Astrocyte (in vitro differentiated cells and primary cell): ENCODE data around the gene MTF1. TPM values are rescaled to one million over a fixed set of nuclear protein-coding genes. Genes with fewer than 3 reads are reported as not detected.

ENCODE experiments used
- DNase-seq: peaks from one replicate; pipeline ENCODE4 v3.0.0-alpha.2; 2010; ENCODE audit warnings: low read depth
- FAIRE-seq: peaks from 2 replicates; lab custom pipeline; 2011; peaks lifted over from hg19 to GRCh38; lab: Jason Lieb, UNC
- H2AFZ ChIP-seq: 2 replicates; pipeline ENCODE4 v1.6.0; 2012; ENCODE audit warnings: low read depth, low read length, inconsistent platforms
- H3K27ac ChIP-seq: 2 replicates; pipeline ENCODE4 v1.5.1; 2011; ENCODE audit warnings: low read depth, low read length, inconsistent platforms
- H3K27me3 ChIP-seq: 2 replicates; pipeline ENCODE4 v1.6.0; 2011; ENCODE audit warnings: low read length, inconsistent platforms; ENCODE audit not compliant: insufficient read depth
- H3K36me3 ChIP-seq: 2 replicates; pipeline ENCODE4 v1.5.1; 2011; ENCODE audit warnings: low read length, inconsistent platforms; ENCODE audit not compliant: insufficient read depth
- H3K4me1 ChIP-seq: 2 replicates; pipeline ENCODE4 v1.5.1; 2011; ENCODE audit warnings: low read length, inconsistent platforms; ENCODE audit not compliant: insufficient read depth
- H3K4me2 ChIP-seq: 2 replicates; pipeline ENCODE4 v1.6.0; 2012; ENCODE audit warnings: low read length, inconsistent platforms
- H3K4me3 ChIP-seq: 2 replicates; pipeline ENCODE4 v1.5.1; 2011; ENCODE audit warnings: low read depth, mild to moderate bottlenecking, low read length, inconsistent platforms; ENCODE audit not compliant: insufficient read depth
- H3K79me2 ChIP-seq: 2 replicates; pipeline ENCODE4 v1.6.0; 2012; ENCODE audit warnings: mild to moderate bottlenecking, low read length, inconsistent platforms; ENCODE audit not compliant: insufficient read depth
- H3K9ac ChIP-seq: 2 replicates; pipeline ENCODE4 v1.6.0; 2012; ENCODE audit warnings: mild to moderate bottlenecking, low read length, inconsistent platforms
- H3K9me3 ChIP-seq: 2 replicates; pipeline ENCODE4 v1.5.1; 2012; ENCODE audit warnings: low read depth, mild to moderate bottlenecking, low read length, inconsistent platforms; ENCODE audit not compliant: insufficient read depth
- H4K20me1 ChIP-seq: 2 replicates; pipeline ENCODE4 v1.6.0; 2012; ENCODE audit warnings: low read length, inconsistent platforms; ENCODE audit not compliant: insufficient read depth
- H3K27ac Mint-ChIP-seq: one replicate; pipeline ENCODE4 v1.8.0; 2021; ENCODE audit warnings: mild to moderate bottlenecking, mixed read lengths; ENCODE audit not compliant: unreplicated experiment
- H3K27me3 Mint-ChIP-seq: one replicate; pipeline ENCODE4 v1.8.0; 2021; ENCODE audit warnings: low read depth, mixed read lengths; ENCODE audit not compliant: unreplicated experiment
- H3K36me3 Mint-ChIP-seq: one replicate; pipeline ENCODE4 v1.8.0; 2021; ENCODE audit warnings: low read depth, mixed read lengths; ENCODE audit not compliant: unreplicated experiment
- H3K4me1 Mint-ChIP-seq: one replicate; pipeline ENCODE4 v1.8.0; 2021; ENCODE audit warnings: low read depth, mixed read lengths; ENCODE audit not compliant: unreplicated experiment
- H3K4me3 Mint-ChIP-seq: one replicate; pipeline ENCODE4 v1.8.0; 2021; ENCODE audit warnings: mild to moderate bottlenecking, moderate library complexity, mixed read lengths; ENCODE audit not compliant: unreplicated experiment
- H3K9me3 Mint-ChIP-seq: one replicate; pipeline ENCODE4 v1.8.0; 2021; ENCODE audit warnings: mild to moderate bottlenecking, mixed read lengths; ENCODE audit not compliant: unreplicated experiment
- EZH2 ChIP-seq: IDR thresholded peaks from 2 replicates; pipeline ENCODE4 v1.6.1; 2012; ENCODE audit warnings: mild to moderate bottlenecking, low read length, inconsistent platforms; ENCODE audit not compliant: insufficient read depth
- total RNA-seq: library from RNA; stranded (reverse); gene quantifications from 2 replicates; pipeline ENCODE4 v1.2.1, GENCODE V29; 2021
- TF ChIP-seq, protein P1 (sequence below): IDR thresholded peaks from 2 replicates; pipeline ENCODE4 v1.5.1; 2011; ENCODE audit warnings: low read depth, mild to moderate bottlenecking, inconsistent platforms, low read length, moderate library complexity; ENCODE audit not compliant: insufficient read depth

The MTF1 gene
- total RNA-seq, 1 donor from 2014 or later, result 16.7 TPM

DNA sequence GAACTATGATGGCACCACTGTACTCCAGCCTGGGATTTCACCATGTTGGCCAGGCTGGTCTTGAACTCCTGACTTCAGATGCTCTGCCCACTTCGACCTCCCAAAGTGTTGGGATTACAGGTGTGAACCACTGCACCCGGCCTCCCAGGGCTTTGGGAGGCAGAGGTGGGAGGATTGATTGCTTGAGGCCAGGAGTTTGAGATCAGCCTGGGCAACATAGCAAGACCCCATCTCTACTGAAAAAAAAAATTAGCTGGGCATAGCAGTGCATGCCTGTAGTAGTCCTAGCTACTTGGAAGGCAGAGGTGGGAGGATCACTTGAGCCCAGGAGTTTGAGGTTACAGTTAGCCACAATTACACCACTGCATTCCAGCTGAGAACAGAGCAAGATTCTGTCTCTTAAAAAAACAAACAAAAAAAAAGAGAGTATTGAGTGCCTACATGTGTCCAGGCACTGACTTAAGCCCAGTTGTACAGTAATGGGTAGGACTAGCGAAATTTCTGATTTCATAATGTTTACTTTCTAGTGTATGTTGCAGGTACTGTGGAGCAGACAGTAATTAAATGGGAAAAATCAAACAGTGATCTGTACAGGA is 61.5 kb downstream of the MTF1 start:
- H4K20me1 ChIP-seq, result peaks cover 22% of the 10 kb centered on the region
- no peak overlapping the region for H3K9ac ChIP-seq
- H3K36me3 ChIP-seq, result peaks cover 8% of the 10 kb centered on the region
- peaks cover 11% of the 10 kb centered on the region for H3K27me3 ChIP-seq
- Mint-ChIP-seq H3K4me1 (peaks cover 2% of the 10 kb centered on the region), H3K36me3 (peaks cover 19% of the 10 kb centered on the region), H3K4me3 (no peak overlapping the region), H3K27me3 (peaks cover 22% of the 10 kb centered on the region), H3K9me3 (no peaks in the 10 kb centered on the region), H3K27ac (no peak overlapping the region)
- no peak overlapping the region for H3K4me2 ChIP-seq
- TF ChIP-seq, protein P1, sequence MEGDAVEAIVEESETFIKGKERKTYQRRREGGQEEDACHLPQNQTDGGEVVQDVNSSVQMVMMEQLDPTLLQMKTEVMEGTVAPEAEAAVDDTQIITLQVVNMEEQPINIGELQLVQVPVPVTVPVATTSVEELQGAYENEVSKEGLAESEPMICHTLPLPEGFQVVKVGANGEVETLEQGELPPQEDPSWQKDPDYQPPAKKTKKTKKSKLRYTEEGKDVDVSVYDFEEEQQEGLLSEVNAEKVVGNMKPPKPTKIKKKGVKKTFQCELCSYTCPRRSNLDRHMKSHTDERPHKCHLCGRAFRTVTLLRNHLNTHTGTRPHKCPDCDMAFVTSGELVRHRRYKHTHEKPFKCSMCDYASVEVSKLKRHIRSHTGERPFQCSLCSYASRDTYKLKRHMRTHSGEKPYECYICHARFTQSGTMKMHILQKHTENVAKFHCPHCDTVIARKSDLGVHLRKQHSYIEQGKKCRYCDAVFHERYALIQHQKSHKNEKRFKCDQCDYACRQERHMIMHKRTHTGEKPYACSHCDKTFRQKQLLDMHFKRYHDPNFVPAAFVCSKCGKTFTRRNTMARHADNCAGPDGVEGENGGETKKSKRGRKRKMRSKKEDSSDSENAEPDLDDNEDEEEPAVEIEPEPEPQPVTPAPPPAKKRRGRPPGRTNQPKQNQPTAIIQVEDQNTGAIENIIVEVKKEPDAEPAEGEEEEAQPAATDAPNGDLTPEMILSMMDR, result no peak
- TF ChIP-seq EZH2, result no peak
- H3K27ac ChIP-seq, result no peak overlapping the region
- no peaks in the 10 kb centered on the region for H3K9me3 ChIP-seq
- no peak for FAIRE-seq
- no peak overlapping the region for H2AFZ ChIP-seq
- H3K79me2 ChIP-seq, result no peaks in the 10 kb centered on the region
- DNase-seq, result peak; percentile 69
- H3K4me1 ChIP-seq, result no peaks in the 10 kb centered on the region
- H3K4me3 ChIP-seq, result no peak overlapping the region

DNA sequence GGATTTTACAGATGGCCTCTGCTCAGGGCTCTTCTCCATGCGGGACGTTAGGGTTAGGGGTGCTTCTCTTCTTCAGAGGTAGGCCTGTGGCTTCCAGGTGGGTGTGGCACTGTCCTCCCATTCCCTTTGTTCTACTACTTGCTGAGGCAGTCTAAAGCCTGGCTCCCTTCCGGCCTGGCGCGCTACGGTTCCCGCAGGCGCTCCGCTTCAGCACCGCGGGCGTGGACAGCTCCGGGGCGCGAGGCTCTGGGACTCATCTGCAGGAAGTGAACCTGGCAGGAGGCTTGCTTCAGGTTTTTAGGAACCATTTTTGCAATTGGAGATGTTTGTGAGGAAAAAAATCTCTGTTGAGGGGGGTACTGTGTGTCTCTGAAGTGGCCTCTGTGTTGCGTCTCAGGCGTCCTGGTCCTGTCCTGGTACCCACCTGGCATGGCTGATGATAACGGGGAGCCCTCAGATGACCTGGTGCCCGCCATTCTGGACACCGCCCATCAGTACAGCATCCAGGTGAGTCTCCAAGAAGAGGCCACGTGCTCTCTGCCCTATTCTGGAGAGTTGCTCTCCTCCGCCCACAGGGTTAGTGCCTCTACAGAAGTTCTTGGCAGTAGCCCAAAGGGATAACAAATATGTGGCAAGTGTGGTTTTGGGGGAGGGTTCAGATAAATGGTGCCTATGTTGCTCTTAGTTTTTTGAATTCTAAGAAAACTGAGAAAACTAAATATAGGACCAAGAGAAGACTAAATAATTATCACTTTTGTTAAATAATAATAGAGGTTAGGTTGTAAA is 63.9 kb downstream of the MTF1 start:
- no peak overlapping the region for H3K4me2 ChIP-seq
- peaks cover 5% of the 10 kb centered on the region for H4K20me1 ChIP-seq
- no peak overlapping the region for H3K9ac ChIP-seq
- no peaks in the 10 kb centered on the region for H3K36me3 ChIP-seq
- FAIRE-seq, result no peak
- DNase-seq, result peak; percentile 27
- H3K4me1 ChIP-seq, result no peaks in the 10 kb centered on the region
- Mint-ChIP-seq H3K27ac (no peak overlapping the region), H3K36me3 (peaks cover 9% of the 10 kb centered on the region), H3K4me3 (peak overlapping the region; percentile 57), H3K4me1 (peaks cover 2% of the 10 kb centered on the region), H3K27me3 (peaks cover 45% of the 10 kb centered on the region), H3K9me3 (no peaks in the 10 kb centered on the region)
- TF ChIP-seq, protein P1, result no peak
- TF ChIP-seq EZH2, result no peak
- H3K9me3 ChIP-seq, result no peaks in the 10 kb centered on the region
- H3K27ac ChIP-seq, result no peak overlapping the region
- no peak overlapping the region for H3K4me3 ChIP-seq
- no peaks in the 10 kb centered on the region for H3K79me2 ChIP-seq
- peaks cover 17% of the 10 kb centered on the region for H3K27me3 ChIP-seq
- H2AFZ ChIP-seq, result no peak overlapping the region
